Esophagus muscularis mucosa (tissue), 4 donors: ENCODE measurements around the gene HAGH. TPM values are rescaled to one million over a fixed set of nuclear protein-coding genes. Genes with fewer than 3 reads are reported as not detected.
"Not testable (repeated sequence)": the region's sequence is repeated elsewhere in the genome, so short reads cannot be mapped to it uniquely, and the experiment has no call there.

Experiments used
- DNase-seq: peaks from one replicate; pipeline ENCODE4 v3.0.0-alpha.2; 2017; ENCODE audit errors: extremely low spot score
- H3K27ac ChIP-seq, 4 donors: fragments of 200-600 bp; sonication (generic); replicated peaks in 1 of 4; 1 replicate in 3 of 4; 2 replicates in 1 of 4; pipeline ENCODE4 v1.5.1; 2016 to 2019; ENCODE audit warnings: mild to moderate bottlenecking in 1 of 4
- H3K27me3 ChIP-seq, 4 donors: fragments of 200-600 bp; sonication (generic); one replicate each; pipeline versions ENCODE4 v1.5.1 to v1.6.0; 2016 to 2019
- H3K36me3 ChIP-seq, 4 donors: fragments of 200-600 bp; sonication (generic); one replicate each; pipeline ENCODE4 v1.5.1; 2016 to 2019
- H3K4me1 ChIP-seq, 4 donors: fragments of 200-600 bp; sonication (generic); one replicate each; pipeline ENCODE4 v1.5.1; 2016 to 2019
- H3K4me3 ChIP-seq, 4 donors: fragments of 200-600 bp; sonication (generic); 1 replicate in 2 of 4; 2 replicates in 2 of 4; pipeline ENCODE4 v1.5.1; 2016 to 2019; ENCODE audit warnings: mild to moderate bottlenecking in 4 of 4, moderate library complexity in 1 of 4
- H3K9me3 ChIP-seq, 4 donors: fragments of 200-600 bp; sonication (generic); 1 replicate in 3 of 4; 2 replicates in 1 of 4; pipeline ENCODE4 v1.5.1; 2016 to 2019
- CTCF ChIP-seq, 3 experiments: fragments of 200-600 bp in 2 of 3; fragments of 450-650 bp in 1 of 3; sonication (generic) in 2 of 3; IDR thresholded peaks; one replicate each; pipeline ENCODE4 v1.5.1; 2017 to 2019; ENCODE audit warnings: antibody characterized with exemption in 3 of 3, mild to moderate bottlenecking in 2 of 3, moderate library complexity in 1 of 3
- EP300 ChIP-seq: sonication (generic); formaldehyde crosslinking; IDR thresholded peaks from one replicate; pipeline ENCODE4 v1.6.1; 2017; ENCODE audit warnings: antibody characterized with exemption
- POLR2A ChIP-seq: fragments of 450-650 bp; IDR thresholded peaks from one replicate; pipeline ENCODE4 v1.6.1; 2017; ENCODE audit warnings: antibody characterized with exemption, moderate library complexity, mild to moderate bottlenecking, low read depth
- POLR2AphosphoS5 ChIP-seq, 2 donors: sonication (generic); formaldehyde crosslinking; IDR thresholded peaks; one replicate each; pipeline ENCODE4 v1.6.1; 2017; ENCODE audit warnings: antibody characterized with exemption in 2 of 2
- WGBS: methylation state at CpG from one replicate; pipeline ENCODE4 v1.1.5; 2018; 5-methylcytosine and 5-hydroxymethylcytosine counted together
- intact Hi-C: fragments of 100-400 bp; cut with DNase I; formaldehyde crosslinking; loops from one replicate; pipeline ENCODE4 v1.15.1; 2023
- total RNA-seq, 4 donors: library from RNA; depleted of rRNA; stranded (reverse); fragments of >200 nt; gene quantifications; one replicate each; pipeline versions ENCODE4 v1.1.0 to v1.2.1, GENCODE V29; 2016

HAGH gene
- 100 to 1,000 TPM; 148 to 264 (median 180) TPM for total RNA-seq

- TF ChIP-seq CTCF (IDR thresholded peaks at IDR 0.05): no peak
- peak; percentile 83 to 84 for TF ChIP-seq POLR2AphosphoS5 (IDR thresholded peaks at IDR 0.05)
- H3K9me3 ChIP-seq: no peaks in the 10 kb centered on the region
- peaks cover 11 to 35% (median 22%) of the 10 kb centered on the region in 4 donors for H3K36me3 ChIP-seq
- H3K27me3 ChIP-seq: no peaks in the 10 kb centered on the region
- intact Hi-C loops: loop anchor here (1.0 kb wide), 1 partner anchor 54 kb away; the partner anchor contains the start of gene MRPS34
- 0% methylated on average over 4 of the region's 104 CpGs for WGBS
- DNase-seq: peak; percentile 99
- peak within 1 kb of the TSS; percentile 90 to 94 (median 92) for H3K27ac ChIP-seq
- H3K4me1 ChIP-seq: peaks cover 46 to 70% (median 56%) of the 10 kb centered on the region in 4 donors
- H3K4me3 ChIP-seq: peak within 1 kb of the TSS; percentile 79 to 97 (median 90)
Measured at GRCh38 chr16:1826691-1827573, at the start of gene HAGH, which contains the start of gene FAHD1. TSS of gene HAGH (minus strand) at chr16:1826825. CDS start at chr16:1826787, 38 bp downstream. TSS of gene FAHD1 (plus strand) at chr16:1827206. CDS start at chr16:1827239, 33 bp downstream.

GRCh38 chr16:1876066-1876465 lies 49.4 kb upstream of the HAGH start:
- peaks cover 4 to 84% (median 23%) of the 10 kb centered on the region in 4 donors for H3K27me3 ChIP-seq
- WGBS: 88% methylated on average over 13 of the region's 13 CpGs

GRCh38 chr16:1874854-1875253 lies 48.2 kb upstream of the HAGH start:
- no peak overlapping the region for H3K27ac ChIP-seq
- no peak for DNase-seq
- 58% methylated on average over 6 of the region's 6 CpGs for WGBS
- H3K36me3 ChIP-seq: no peaks in the 10 kb centered on the region
- H3K9me3 ChIP-seq: no peaks in the 10 kb centered on the region
- H3K27me3 ChIP-seq: peaks cover 4 to 77% (median 23%) of the 10 kb centered on the region in 4 donors
- no peak overlapping the region for H3K4me3 ChIP-seq
- TF ChIP-seq CTCF (IDR thresholded peaks at IDR 0.05): no peak
- no peak for TF ChIP-seq EP300
- intact Hi-C loops: no loop called here
- H3K4me1 ChIP-seq: peaks cover 0 to 11% (median 7%) of the 10 kb centered on the region in 4 donors

More at GRCh38 chr16:1876066-1876465, 49.4 kb upstream of the HAGH start:
- DNase-seq, H3K36me3 ChIP-seq, intact Hi-C loops, H3K4me3 ChIP-seq, H3K9me3 ChIP-seq, H3K27ac ChIP-seq: not testable (repeated sequence)
- H3K4me1 ChIP-seq: peaks cover 0 to 11% (median 7%) of the 10 kb centered on the region in 4 donors

- DNase-seq: no peak
- no peak within 1 kb of the TSS for H3K27ac ChIP-seq
- intact Hi-C loops: no loop called here
- peaks cover 0 to 11% (median 7%) of the 10 kb centered on the region in 4 donors for H3K4me1 ChIP-seq
- H3K27me3 ChIP-seq: peaks cover 4 to 53% (median 23%) of the 10 kb centered on the region in 4 donors
- H3K9me3 ChIP-seq: no peaks in the 10 kb centered on the region
- TF ChIP-seq POLR2A (no peak), EP300 (no peak), CTCF (IDR thresholded peaks at IDR 0.05) (no peak), POLR2AphosphoS5 (IDR thresholded peaks at IDR 0.05) (no peak)
- peak within 1 kb of the TSS; percentile 15 to 34 (median 30) for H3K4me3 ChIP-seq
- no peaks in the 10 kb centered on the region for H3K36me3 ChIP-seq
- WGBS: 3% methylated on average over 20 of the region's 68 CpGs
Measured at GRCh38 chr16:1871974-1872635, 45.5 kb upstream of the HAGH start, which contains the start of gene MEIOB. TSS of gene MEIOB (minus strand) at chr16:1872164. CDS start at chr16:1868175, 3,989 bp downstream.
